ENCODE results near the gene QPCT. TPM values are rescaled to one million over a fixed set of nuclear protein-coding genes. Genes with fewer than 3 reads are reported as not detected.
A peak's percentile ranks its signal among the peaks of the same experiment; 100 is the strongest.
"Not testable (repeated sequence)": the region's sequence is repeated elsewhere in the genome, so short reads cannot be mapped to it uniquely, and the experiment has no call there.

Gene QPCT
- total RNA-seq, result 1 to 10 TPM in 1 of 2 donors, not detected in 1; 1.5 TPM

DNA sequence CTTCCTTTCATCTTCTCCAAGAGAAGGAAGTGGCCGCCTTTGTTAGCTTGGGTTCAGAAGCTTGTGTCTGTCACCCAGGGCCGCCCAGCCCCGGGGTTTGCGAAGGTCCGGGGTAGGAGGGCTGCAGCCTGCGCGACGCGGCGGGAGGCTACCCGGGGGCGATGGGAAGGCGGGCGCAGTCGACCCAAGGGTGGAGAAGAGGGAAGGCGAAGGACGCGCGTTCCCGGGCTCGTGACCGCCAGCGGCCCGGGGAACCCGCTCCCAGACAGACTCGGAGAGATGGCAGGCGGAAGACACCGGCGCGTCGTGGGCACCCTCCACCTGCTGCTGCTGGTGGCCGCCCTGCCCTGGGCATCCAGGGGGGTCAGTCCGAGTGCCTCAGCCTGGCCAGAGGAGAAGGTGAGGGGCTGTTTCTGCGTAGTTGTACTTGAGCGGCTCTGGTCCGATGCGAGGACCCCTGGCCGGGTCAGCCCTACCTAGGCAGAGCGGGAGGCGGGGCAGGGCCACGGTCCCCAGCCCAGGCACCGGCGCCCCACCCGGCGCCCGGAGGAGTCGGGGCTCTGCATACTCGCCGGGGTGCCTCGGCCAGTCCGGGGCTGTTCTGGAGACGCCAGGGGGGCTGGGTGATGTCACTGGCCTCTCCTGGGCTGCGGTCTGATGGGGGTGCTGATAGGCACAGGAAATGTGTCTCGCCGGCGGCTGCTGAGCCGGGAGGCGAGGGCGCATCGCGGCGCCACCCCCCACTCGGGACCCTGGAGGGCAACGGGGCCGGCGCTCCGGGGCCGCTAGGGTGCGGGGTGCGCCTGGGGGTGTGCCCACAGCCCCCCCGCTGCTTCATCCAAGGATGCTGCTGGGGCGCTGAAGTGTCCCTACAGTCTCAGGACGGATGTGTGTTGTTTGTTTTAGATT lies at the start of gene QPCT:
Gene QPCT, plus strand, starts transcription at position 178 of the 909 bp plus-strand sequence. Its CDS starts 102 bp downstream, at position 280.
- no peaks in the 10 kb centered on the region for H3K36me3 Mint-ChIP-seq
- ATAC-seq (peak; percentile 83 to 89), DNase-seq (ENCODE audit: low spot score in 2 of 2) (no peak)
- H3K27ac Mint-ChIP-seq, result no peak within 1 kb of the TSS
- H3K9me3 Mint-ChIP-seq, result no peaks in the 10 kb centered on the region

DNA sequence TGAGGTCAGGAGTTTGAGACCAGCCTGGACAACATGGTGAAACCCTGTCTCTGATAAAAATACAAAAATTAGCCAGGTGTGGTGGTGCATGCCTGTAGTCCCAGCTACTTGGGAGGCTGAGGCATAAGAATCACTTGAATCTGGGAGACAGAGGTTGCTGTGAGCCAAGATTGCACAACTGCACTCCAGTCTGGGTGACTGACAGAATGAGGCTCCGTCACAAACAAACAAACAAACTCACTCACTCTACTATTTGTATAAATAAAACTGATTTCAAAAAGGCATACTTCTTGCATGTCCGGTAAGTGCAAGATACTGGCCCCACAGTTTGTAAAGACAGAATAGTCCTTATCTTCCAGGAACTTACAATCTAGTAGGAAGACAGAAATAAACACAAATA lies 49.6 kb upstream of the QPCT start:
- H3K36me3 Mint-ChIP-seq; DNase-seq (ENCODE audit: low spot score in 2 of 2); H3K27ac Mint-ChIP-seq; H3K9me3 Mint-ChIP-seq; ATAC-seq: not testable (repeated sequence)

GRCh38 chr2:37295469-37296073 lies 48.9 kb upstream of the QPCT start:
- Mint-ChIP-seq H3K27ac (no peak overlapping the region), H3K9me3 (no peaks in the 10 kb centered on the region), H3K36me3 (no peaks in the 10 kb centered on the region)
- ATAC-seq, result no peak
- DNase-seq (ENCODE audit: low spot score in 2 of 2), result no peak

GRCh38 chr2:37297632-37298031 lies 46.8 kb upstream of the QPCT start:
- H3K9me3 Mint-ChIP-seq, result no peaks in the 10 kb centered on the region
- H3K27ac Mint-ChIP-seq, result no peak overlapping the region
- no peak for ATAC-seq
- DNase-seq (ENCODE audit: low spot score in 2 of 2), result no peak
- peaks cover 0 to under 1% of the 10 kb centered on the region in 2 donors for H3K36me3 Mint-ChIP-seq

DNA sequence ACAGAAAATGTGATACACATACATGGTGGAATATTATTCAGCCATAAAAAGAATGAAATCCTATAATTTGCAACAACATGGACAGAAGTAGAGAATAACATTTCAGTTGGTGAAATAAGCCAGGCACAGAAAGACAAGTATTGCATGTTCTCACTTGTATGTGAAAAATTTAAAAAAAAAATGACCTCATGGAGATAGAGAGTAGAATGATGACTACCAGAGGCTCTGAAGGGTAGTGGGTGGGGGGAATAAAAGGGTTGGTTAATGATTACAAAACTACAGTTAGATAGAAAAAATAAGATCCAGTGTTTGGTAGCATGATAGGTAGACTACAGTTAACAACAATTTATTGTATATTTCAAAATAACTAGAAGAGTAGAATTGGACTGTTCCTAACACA lies 44.3 kb upstream of the QPCT start:
- Mint-ChIP-seq H3K27ac (no peak overlapping the region), H3K9me3 (no peaks in the 10 kb centered on the region), H3K36me3 (peaks cover 0 to 12% of the 10 kb centered on the region in 2 donors)
- ATAC-seq (no peak), DNase-seq (ENCODE audit: low spot score in 2 of 2) (no peak)

GRCh38 chr2:37300578-37300977 lies 43.9 kb upstream of the QPCT start:
- DNase-seq (ENCODE audit: low spot score in 2 of 2), result no peak
- no peak for ATAC-seq
- no peak overlapping the region for H3K27ac Mint-ChIP-seq
- H3K36me3 Mint-ChIP-seq, result peaks cover 0 to 12% of the 10 kb centered on the region in 2 donors
- H3K9me3 Mint-ChIP-seq, result no peaks in the 10 kb centered on the region

DNA sequence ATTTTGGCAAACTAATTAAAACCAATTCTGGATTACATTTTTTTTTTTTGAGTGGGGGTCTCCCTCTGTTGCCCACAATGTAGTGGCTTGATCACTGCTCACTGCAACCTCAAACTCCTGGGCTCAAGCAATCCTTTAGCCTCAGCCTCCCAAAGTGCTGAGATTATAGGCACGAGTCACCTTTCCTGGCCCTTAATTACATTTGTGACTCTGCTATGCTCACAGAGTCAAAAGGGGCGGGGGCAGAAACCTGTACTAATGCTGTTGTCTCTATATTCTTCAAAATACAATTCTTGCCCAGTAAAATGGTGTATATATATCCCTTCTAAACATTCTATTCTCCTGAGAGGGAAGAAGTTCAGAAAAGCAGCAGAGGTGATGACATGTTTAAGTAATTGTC lies 43.0 kb upstream of the QPCT start:
- Mint-ChIP-seq H3K36me3 (peaks cover 0 to 12% of the 10 kb centered on the region in 2 donors), H3K27ac (no peak overlapping the region), H3K9me3 (no peaks in the 10 kb centered on the region)
- ATAC-seq (no peak), DNase-seq (ENCODE audit: low spot score in 2 of 2) (no peak)

DNA sequence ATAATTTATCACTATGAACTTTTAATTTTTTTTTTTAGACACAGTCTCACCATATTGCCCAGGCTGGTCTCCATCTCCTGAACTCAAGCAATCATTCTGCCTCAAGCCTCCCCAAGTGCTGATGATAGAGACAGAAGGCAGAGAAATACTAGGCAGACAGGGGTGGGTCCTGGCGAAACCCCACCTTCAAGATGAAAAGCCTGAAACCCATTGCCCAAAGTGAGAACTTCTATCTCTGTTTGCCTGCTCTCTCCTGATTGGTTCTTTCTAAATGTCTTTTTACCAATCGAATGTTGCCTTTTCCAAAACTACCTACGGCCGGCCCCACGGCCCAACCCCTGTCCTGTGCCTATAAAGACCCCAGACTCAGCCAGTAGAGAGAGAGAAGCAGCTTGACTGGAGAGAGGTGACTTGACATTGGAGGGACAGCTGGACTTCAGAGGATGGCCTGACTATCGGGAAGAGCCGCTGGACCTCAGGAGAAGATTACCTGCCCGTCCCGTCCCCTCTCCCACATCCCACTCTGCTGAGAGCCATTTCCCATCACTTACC lies 41.7 kb upstream of the QPCT start:
- Mint-ChIP-seq H3K9me3 (no peaks in the 10 kb centered on the region), H3K27ac (no peak overlapping the region), H3K36me3 (peaks cover 0 to 12% of the 10 kb centered on the region in 2 donors)
- ATAC-seq (no peak), DNase-seq (ENCODE audit: low spot score in 2 of 2) (no peak)

DNA sequence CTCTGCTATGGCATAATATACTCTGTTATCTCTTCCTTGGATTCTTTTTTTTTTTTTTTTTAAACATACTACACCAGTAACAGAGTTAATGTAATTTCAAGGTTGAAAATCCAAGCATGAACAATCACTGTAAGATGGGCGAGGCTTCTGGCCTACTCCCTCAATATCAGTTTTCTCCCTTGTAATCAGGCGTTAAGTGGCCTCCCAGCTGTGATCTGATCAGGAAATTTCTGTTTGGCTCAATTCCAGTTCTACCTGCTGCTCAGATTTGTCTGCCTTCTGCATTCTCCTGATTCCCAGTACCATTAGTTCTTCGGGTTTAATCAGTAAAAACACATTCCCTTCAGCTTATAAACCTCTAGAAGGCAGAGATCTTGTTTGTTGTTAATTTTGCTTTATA lies 38.4 kb upstream of the QPCT start:
- no peak for ATAC-seq
- peaks cover 0 to 12% of the 10 kb centered on the region in 2 donors for H3K36me3 Mint-ChIP-seq
- DNase-seq (ENCODE audit: low spot score in 2 of 2), result no peak
- no peak overlapping the region for H3K27ac Mint-ChIP-seq
- no peaks in the 10 kb centered on the region for H3K9me3 Mint-ChIP-seq

- Mint-ChIP-seq H3K27ac (no peak overlapping the region), H3K9me3 (no peaks in the 10 kb centered on the region), H3K36me3 (peaks cover 0 to 12% of the 10 kb centered on the region in 2 donors)
- ATAC-seq (no peak), DNase-seq (ENCODE audit: low spot score in 2 of 2) (no peak)
These were observed 36.9 kb upstream of the QPCT start for GRCh38 chr2:37307500-37307899.

DNA sequence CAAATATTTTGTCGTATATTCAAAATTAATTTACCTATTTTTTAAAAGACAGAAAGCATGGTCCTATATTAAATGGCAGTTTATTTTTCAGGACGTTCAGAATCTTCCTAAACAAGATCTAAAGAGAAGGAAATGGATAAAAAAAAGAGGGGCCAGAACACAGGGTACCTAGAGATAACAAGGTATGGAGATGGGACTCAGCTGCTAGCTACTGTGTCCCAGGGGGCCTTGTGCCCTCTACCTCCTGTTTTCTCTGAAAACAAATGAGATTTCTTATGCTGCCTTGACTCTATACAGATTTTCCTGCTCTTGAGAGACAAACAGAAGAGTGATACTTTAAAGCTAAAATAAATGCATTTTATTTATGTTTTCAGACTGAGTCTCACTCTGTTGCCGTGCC lies 29.1 kb upstream of the QPCT start:
- no peak overlapping the region for H3K27ac Mint-ChIP-seq
- H3K36me3 Mint-ChIP-seq, result peaks cover 6 to 7% of the 10 kb centered on the region in 2 donors
- ATAC-seq, result no peak
- no peak for DNase-seq (ENCODE audit: low spot score in 2 of 2)
- no peaks in the 10 kb centered on the region for H3K9me3 Mint-ChIP-seq

GRCh38 chr2:37316181-37316580 lies 28.2 kb upstream of the QPCT start:
- Mint-ChIP-seq H3K27ac (no peak overlapping the region), H3K9me3 (no peaks in the 10 kb centered on the region), H3K36me3 (peaks cover 6 to 7% of the 10 kb centered on the region in 2 donors)
- DNase-seq (ENCODE audit: low spot score in 2 of 2) (no peak), ATAC-seq (no peak)

- Mint-ChIP-seq H3K36me3 (peaks cover 6 to 7% of the 10 kb centered on the region in 2 donors), H3K27ac (peak overlapping the region in 1 of 2 donors; percentile 28), H3K9me3 (no peaks in the 10 kb centered on the region)
- ATAC-seq, result peak; percentile 60 to 76
- no peak for DNase-seq (ENCODE audit: low spot score in 2 of 2)
These were observed 26.7 kb upstream of the QPCT start for GRCh38 chr2:37317746-37318145.

DNA sequence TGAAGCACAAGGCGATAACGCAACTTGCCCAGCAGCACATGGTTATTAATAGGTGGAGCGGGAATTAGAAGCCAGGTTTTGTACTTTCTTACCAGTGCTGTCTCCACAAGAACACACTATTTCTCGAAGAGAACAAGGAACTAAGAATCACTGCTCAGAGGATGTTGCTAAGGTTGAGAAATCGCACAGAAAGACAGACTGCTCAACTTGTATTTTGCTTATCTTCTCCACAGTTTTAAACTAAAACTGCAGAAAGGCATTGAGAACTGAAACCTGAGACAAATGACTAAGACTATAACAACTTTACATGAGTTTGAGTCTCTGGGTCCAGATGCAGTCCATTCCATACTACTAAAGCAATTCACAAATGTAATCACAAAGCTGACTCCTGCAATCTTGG lies 26.0 kb upstream of the QPCT start:
- H3K27ac Mint-ChIP-seq, result peak overlapping the region in 1 of 2 donors; percentile 28
- ATAC-seq (peak; percentile 24 to 46), DNase-seq (ENCODE audit: low spot score in 2 of 2) (no peak)
- H3K36me3 Mint-ChIP-seq, result peaks cover 6 to 7% of the 10 kb centered on the region in 2 donors
- no peaks in the 10 kb centered on the region for H3K9me3 Mint-ChIP-seq

DNA sequence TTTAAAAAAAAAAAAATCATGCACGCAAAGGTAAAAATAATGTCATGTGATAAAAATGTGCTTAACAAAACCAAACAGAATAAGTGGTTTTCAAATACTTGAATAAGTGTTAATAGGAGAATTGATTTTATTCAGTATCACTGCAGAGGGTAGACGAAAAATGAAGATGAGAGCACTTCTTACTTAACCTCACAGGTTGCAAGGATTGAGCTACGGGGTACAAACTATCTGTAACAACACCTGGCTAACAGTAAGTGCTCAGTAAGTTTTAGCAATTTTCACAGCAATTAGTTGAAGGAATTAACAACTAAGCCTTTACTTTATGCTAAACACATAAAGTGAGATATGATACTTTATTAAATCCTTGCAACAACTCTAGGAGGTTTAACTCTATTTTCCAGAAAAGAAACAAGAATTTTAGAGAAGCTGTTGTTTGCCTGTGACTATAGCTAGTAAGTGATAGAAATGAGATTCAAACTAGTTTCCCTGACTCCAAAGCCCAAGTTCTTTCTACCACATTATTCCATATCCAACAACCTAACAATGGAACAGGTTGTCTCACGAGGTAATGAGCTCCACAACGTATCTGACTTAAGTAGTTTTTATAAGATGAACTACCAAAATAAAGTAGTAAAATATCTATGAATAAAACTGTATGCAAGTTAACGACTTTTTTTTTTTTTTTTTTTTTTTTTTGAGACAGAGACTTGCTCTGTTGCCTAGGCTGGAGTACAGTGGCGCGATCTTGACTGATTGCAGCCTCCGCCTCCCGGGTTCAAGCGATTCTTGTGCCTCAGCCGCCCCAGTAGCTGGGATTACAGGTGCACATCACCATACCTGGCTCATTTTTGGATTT lies 24.4 kb upstream of the QPCT start:
- H3K9me3 Mint-ChIP-seq, result no peaks in the 10 kb centered on the region
- DNase-seq (ENCODE audit: low spot score in 2 of 2) (no peak), ATAC-seq (no peak)
- H3K27ac Mint-ChIP-seq, result no peak overlapping the region
- H3K36me3 Mint-ChIP-seq, result peaks cover 5 to 15% of the 10 kb centered on the region in 2 donors

DNA sequence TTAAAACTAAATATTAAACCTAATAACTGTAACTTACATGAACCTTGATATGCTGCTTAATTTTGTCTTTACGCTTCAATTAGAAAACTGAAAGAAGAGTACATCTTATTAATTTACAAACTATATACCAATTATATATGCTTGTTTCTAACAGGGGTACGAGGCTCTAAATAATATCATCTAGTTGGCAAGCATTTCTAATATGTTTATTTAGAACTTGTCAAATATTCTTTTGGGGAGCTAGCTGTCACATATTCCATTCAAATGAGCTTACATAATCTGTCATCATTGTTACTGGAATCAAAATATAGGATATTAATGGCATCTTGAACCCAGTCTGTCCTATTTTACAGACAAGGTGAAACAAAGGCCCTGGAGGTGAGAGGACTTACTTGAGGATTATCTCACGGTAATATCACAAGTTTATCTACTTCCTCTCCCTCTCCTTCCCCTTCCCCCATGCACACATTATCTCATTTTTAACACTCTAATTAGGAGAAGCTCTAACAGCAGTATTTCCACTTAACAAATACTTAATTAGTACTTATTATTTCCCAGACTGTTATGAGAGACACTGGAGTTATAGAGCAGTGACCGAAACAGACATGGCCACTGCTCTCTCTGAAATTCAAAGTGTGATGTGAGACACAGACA lies 23.3 kb upstream of the QPCT start:
- no peak for ATAC-seq
- DNase-seq (ENCODE audit: low spot score in 2 of 2), result no peak
- Mint-ChIP-seq H3K9me3 (no peaks in the 10 kb centered on the region), H3K27ac (no peak overlapping the region), H3K36me3 (peaks cover 5 to 10% of the 10 kb centered on the region in 2 donors)
